ENCODE measurements around the gene TMEM169.
"Not testable (repeated sequence)": the region's sequence is repeated elsewhere in the genome, so short reads cannot be mapped to it uniquely, and the experiment has no call there.

Gene TMEM169

DNA sequence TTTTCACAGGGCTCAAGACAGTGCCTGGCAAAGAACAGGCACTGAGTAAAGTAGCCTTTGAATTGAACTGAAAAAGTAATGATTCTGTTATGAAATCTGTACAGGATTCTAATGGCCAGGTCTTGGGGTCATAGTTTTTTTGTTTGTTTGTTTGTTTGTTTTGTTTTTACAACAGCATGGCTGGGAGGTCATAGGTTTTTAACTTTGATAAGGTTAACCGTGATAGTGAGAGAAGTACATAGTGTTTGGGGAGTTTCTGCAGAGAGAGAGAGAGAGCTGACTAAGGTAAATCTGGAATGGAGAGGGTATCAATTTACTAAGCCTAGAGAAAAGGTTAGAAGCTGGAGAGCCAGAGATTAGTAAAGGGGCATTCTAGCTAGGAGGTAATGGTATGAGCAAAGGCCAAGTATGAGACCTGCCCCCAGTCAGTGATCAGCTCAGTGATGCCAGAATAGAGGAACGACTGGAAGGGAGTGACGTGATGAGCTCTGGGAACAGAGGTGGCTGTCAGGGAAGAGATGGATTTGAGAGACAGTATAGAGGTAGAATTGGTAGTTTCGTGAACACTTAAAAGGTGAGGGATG is 53.3 kb downstream of the TMEM169 start:
- no peak for DNase-seq

DNA sequence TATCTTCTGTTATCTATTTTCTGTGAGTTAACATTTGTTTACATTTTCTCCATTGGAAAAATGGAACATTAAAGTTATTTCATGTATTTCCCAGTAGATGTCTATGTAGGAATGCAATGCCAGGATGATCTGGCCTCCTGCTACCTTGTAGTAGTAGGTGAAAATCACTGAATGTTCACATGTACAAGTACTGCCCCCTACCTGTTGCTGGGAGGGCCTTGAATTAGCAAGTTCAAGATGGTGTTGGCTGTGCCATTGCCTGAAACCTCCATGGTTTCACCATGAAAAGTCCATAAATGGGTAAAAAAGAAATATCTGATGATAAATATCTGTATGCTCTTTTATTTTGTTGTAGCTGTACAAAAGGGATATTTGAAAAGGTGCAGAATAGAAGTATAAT is 58.2 kb downstream of the TMEM169 start:
- DNase-seq, result peak; percentile 21

GRCh38 chr2:216141516-216141915 is 59.8 kb downstream of the TMEM169 start:
- DNase-seq, result not testable (repeated sequence)

GRCh38 chr2:216142540-216142939 is 60.8 kb downstream of the TMEM169 start:
- DNase-seq, result no peak

- DNase-seq, result no peak
Observed at GRCh38 chr2:216144372-216144771, 62.7 kb downstream of the TMEM169 start.

DNA sequence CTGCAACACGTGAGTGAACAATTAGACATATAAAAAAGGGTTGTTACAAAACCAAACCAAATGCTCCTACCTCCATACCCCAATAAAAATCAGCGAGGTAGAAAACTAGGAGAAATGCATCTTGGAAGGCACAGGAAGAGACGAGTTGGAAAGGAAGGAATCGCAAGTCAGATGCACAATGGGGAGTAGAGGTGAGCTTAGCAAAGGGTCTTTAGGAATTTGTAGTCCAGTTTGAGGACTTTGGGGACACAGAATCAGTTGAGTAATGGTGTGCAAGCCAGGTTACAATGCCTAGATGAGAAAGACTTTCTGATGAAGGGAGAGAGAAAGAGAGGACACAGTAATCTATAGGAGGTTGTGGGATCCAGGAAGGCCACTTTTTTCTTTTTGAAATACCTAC is 63.1 kb downstream of the TMEM169 start:
- DNase-seq, result no peak

GRCh38 chr2:216146573-216146972 is 64.9 kb downstream of the TMEM169 start:
- no peak for DNase-seq

GRCh38 chr2:216147172-216148131 is 65.7 kb downstream of the TMEM169 start:
- no peak for DNase-seq

- DNase-seq, result no peak
Observed at GRCh38 chr2:216148983-216149382, 67.3 kb downstream of the TMEM169 start.

- DNase-seq, result no peak
Observed at GRCh38 chr2:216149741-216150140, 68.0 kb downstream of the TMEM169 start.

DNA sequence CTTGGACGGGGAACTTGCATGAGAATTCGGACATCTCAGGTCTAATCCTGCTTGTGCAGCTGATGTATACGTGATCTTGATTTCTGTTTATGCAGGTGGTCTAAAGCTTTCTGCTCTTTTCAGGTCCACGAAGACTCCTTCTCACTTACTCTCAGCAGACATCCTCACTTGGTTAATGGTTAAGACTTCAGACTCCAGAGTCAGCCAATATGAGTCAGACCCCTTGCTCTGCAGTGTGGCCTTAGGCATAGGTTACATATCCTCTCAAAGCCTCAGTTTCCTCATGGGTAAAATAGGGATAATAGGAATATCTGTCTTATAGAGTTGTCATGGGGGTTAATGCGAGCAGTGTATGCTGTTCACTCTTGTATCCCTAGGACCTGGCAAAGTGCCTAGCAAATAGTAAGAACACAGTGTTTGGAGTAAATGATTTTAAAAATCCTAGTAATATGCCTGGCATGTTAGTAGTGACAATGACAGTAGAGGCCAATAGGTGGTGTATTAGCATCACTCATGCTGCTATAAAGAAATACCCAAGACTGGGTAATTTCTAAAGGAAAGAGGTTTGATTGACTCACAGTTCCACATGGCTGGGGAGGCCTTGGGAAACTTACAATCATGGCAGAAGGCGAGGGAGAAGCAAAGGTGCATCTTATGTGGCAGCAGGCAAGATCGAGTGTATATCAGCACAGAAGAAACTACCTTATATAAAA is 69.8 kb downstream of the TMEM169 start:
- DNase-seq, result no peak
